SK-N-SH (cell line): Measurements from ENCODE around the gene GPD2. TPM values are rescaled to one million over a fixed set of nuclear protein-coding genes. Genes with fewer than 3 reads are reported as not detected.

Experiments
- CTCF ChIA-PET: fragments of 300-600, 350-600 bp; formaldehyde crosslinking; extraction: SDS; loops from one replicate; lab custom pipeline; 2021; lab: Yijun Ruan, JAX
- POLR2A ChIA-PET: fragments of 350-600 bp; sonication (Branson Sonifier 250); formaldehyde crosslinking; extraction: SDS; loops from one replicate; lab custom pipeline; 2020; ENCODE audit warnings: antibody characterized with exemption, inconsistent platforms; lab: Yijun Ruan, JAX
- DNase-seq: peaks from one replicate; pipeline ENCODE4 v3.0.0; 2012
- H2AFZ ChIP-seq: fragments of 200-600 bp; sonication (generic); 2 replicates; pipeline ENCODE4 v1.8.1; 2016; ENCODE audit warnings: antibody characterized with exemption, mild to moderate bottlenecking, low read depth
- H3F3A ChIP-seq: fragments of 200-600 bp; sonication (generic); replicated peaks from 2 replicates; pipeline ENCODE3; 2016; ENCODE audit warnings: antibody characterized with exemption, mild to moderate bottlenecking; ENCODE audit not compliant: insufficient read depth
- H3K27ac ChIP-seq, 2 experiments: fragments of 200-500 bp in 1 of 2; fragments of 200-600 bp in 1 of 2; sonication (Bioruptor generic) in 1 of 2; sonication (generic), shearing (Covaris generic) in 1 of 2; 2 replicates each; pipeline versions ENCODE4 v1.5.1 to v1.6.1; 2014 to 2016; ENCODE audit warnings: low read depth in 2 of 2, inconsistent platforms in 1 of 2, low read length in 1 of 2, mild to moderate bottlenecking in 1 of 2, mixed read lengths in 1 of 2
- H3K27me3 ChIP-seq: fragments of 200-600 bp; sonication (generic), shearing (Covaris generic); 2 replicates; pipeline ENCODE4 v1.6.1; 2016; ENCODE audit warnings: mixed run types; ENCODE audit not compliant: insufficient read depth
- H3K36me3 ChIP-seq, 2 experiments: fragments of 200-500 bp in 1 of 2; fragments of 200-600 bp in 1 of 2; sonication (Bioruptor generic) in 1 of 2; sonication (generic) in 1 of 2; replicated peaks in 1 of 2; 2 replicates each; pipeline versions ENCODE3 to v1.5.1; 2014 to 2016; ENCODE audit warnings: low read length in 1 of 2, mild to moderate bottlenecking in 1 of 2; ENCODE audit not compliant: insufficient read depth in 2 of 2, control insufficient read depth in 1 of 2
- H3K4me1 ChIP-seq, 2 experiments: fragments of 200-500 bp in 1 of 2; fragments of 200-600 bp in 1 of 2; sonication (Bioruptor generic) in 1 of 2; sonication (generic), shearing (Covaris generic) in 1 of 2; 2 replicates each; pipeline versions ENCODE4 v1.5.1 to v1.6.1; 2014 to 2016; ENCODE audit warnings: low read depth in 1 of 2, low read length in 1 of 2, mixed run types in 1 of 2; ENCODE audit not compliant: insufficient read depth in 2 of 2, control insufficient read depth in 1 of 2
- H3K4me2 ChIP-seq: fragments of 200-600 bp; sonication (generic), shearing (Covaris generic); 2 replicates; pipeline ENCODE4 v1.6.1; 2017; ENCODE audit warnings: mixed run types
- H3K4me3 ChIP-seq, 2 experiments: fragments of 200-500 bp in 1 of 2; fragments of 200-600 bp in 1 of 2; sonication (Bioruptor generic) in 1 of 2; sonication (generic), shearing (Covaris generic) in 1 of 2; 2 replicates each; pipeline versions ENCODE4 v1.5.1 to v1.8.1; 2014 to 2016; ENCODE audit warnings: low read depth in 2 of 2, inconsistent platforms in 1 of 2, low read length in 1 of 2, mild to moderate bottlenecking in 1 of 2, mixed read lengths in 1 of 2, moderate library complexity in 1 of 2
- H3K79me2 ChIP-seq: fragments of 200-600 bp; sonication (generic); 2 replicates; pipeline ENCODE4 v1.8.1; 2017; ENCODE audit warnings: mild to moderate bottlenecking; ENCODE audit not compliant: insufficient read depth
- H3K9ac ChIP-seq: fragments of 200-600 bp; sonication (generic); 2 replicates; pipeline ENCODE4 v1.6.1; 2017; ENCODE audit warnings: mixed run types
- H3K9me2 ChIP-seq: fragments of 200-600 bp; sonication (generic); 2 replicates; pipeline ENCODE4 v1.6.1; 2017; ENCODE audit warnings: mixed run types
- H3K9me3 ChIP-seq: fragments of 200-600 bp; sonication (generic); 2 replicates; pipeline ENCODE4 v1.6.1; 2017; ENCODE audit warnings: mixed run types, mild to moderate bottlenecking, moderate library complexity
- H4K20me1 ChIP-seq: fragments of 200-600 bp; sonication (generic); 2 replicates; pipeline ENCODE4 v1.6.1; 2017; ENCODE audit warnings: mild to moderate bottlenecking, mixed run types; ENCODE audit not compliant: insufficient read depth
- CHD2 ChIP-seq: fragments of 150-350 bp; IDR thresholded peaks from 2 replicates; pipeline ENCODE4 v1.6.1; 2018; ENCODE audit warnings: low read length; ENCODE audit not compliant: partially characterized antibody
- ELF1 ChIP-seq: IDR thresholded peaks from 2 replicates; pipeline ENCODE4 v1.4.0; 2012
- EP300 ChIP-seq, 2 experiments: IDR thresholded peaks; 2 replicates each; pipeline versions ENCODE4 v1.4.0 to v1.6.1; 2012; ENCODE audit warnings: borderline replicate concordance in 1 of 2, low read depth in 1 of 2, low read length in 1 of 2
- EZH2phosphoT487 ChIP-seq: fragments of 200-600 bp; sonication (generic); IDR thresholded peaks from 2 replicates; pipeline ENCODE4 v1.6.1; 2017; ENCODE audit warnings: low read depth, mixed run types, mild to moderate bottlenecking, antibody characterized with exemption, moderate library complexity, borderline replicate concordance
- FOSL2 ChIP-seq: IDR thresholded peaks from 2 replicates; pipeline ENCODE4 v1.4.0; 2012; ENCODE audit warnings: low read depth, mild to moderate bottlenecking, moderate library complexity, borderline replicate concordance
- FOXJ3 ChIP-seq: sonication (generic); formaldehyde crosslinking; IDR thresholded peaks from 2 replicates; pipeline ENCODE4 v1.5.1; 2020; ENCODE audit warnings: mild to moderate bottlenecking, missing genetic modification reagents
- GABPA ChIP-seq: IDR thresholded peaks from 2 replicates; pipeline ENCODE4 v1.4.0; 2012; ENCODE audit warnings: low read depth, mild to moderate bottlenecking
- GATA2 ChIP-seq: sonication (generic); formaldehyde crosslinking; IDR thresholded peaks from 2 replicates; pipeline ENCODE4 v1.5.0; 2020; ENCODE audit warnings: mild to moderate bottlenecking, missing genetic modification reagents
- MXI1 ChIP-seq: IDR thresholded peaks from 2 replicates; pipeline ENCODE4 v1.6.1; 2012; ENCODE audit warnings: mild to moderate bottlenecking, low read depth, low read length, improper control_type of control experiment
- NFIC ChIP-seq: IDR thresholded peaks from 2 replicates; pipeline ENCODE4 v1.4.0; 2012; ENCODE audit warnings: borderline replicate concordance
- RFX5 ChIP-seq: IDR thresholded peaks from 2 replicates; pipeline ENCODE4 v1.6.1; 2012; ENCODE audit warnings: mild to moderate bottlenecking, improper control_type of control experiment, low read length
- RXRA ChIP-seq: IDR thresholded peaks from 2 replicates; pipeline ENCODE4 v1.4.0; 2012; ENCODE audit warnings: low read depth, mild to moderate bottlenecking, borderline replicate concordance
- SIN3A ChIP-seq: IDR thresholded peaks from 2 replicates; pipeline ENCODE4 v1.6.1; 2012; ENCODE audit warnings: low read depth, mild to moderate bottlenecking, low read length, moderate library complexity, borderline replicate concordance
- TAF1 ChIP-seq: IDR thresholded peaks from 2 replicates; pipeline ENCODE4 v1.6.1; 2012; ENCODE audit warnings: low read depth, mild to moderate bottlenecking, low read length, moderate library complexity, borderline replicate concordance
- WGBS: methylation state at CpG from one replicate; pipeline ENCODE4 v1.1.6; 2017; ENCODE audit warnings: low lambda C conversion rate; 5-methylcytosine and 5-hydroxymethylcytosine counted together
- polyA plus RNA-seq, 3 experiments: library from polyadenylated mRNA; depleted of rRNA; stranded (reverse); fragments of >200 nt; gene quantifications; 2 replicates each; pipeline ENCODE4 v1.2.3, GENCODE V29; 2012
- TF ChIP-seq, protein P1 (sequence below): fragments of 200-600 bp; sonication (generic); IDR thresholded peaks from 2 replicates; pipeline ENCODE4 v1.6.1; 2017; ENCODE audit warnings: antibody characterized with exemption, mild to moderate bottlenecking, moderate library complexity
- TF ChIP-seq, protein P2 (sequence below): IDR thresholded peaks from 2 replicates; pipeline ENCODE4; 2012
- TF ChIP-seq, protein P3 (sequence below): IDR thresholded peaks from 2 replicates; pipeline ENCODE4 v1.4.0; 2012; ENCODE audit warnings: low read depth, borderline replicate concordance
- TF ChIP-seq, protein P4 (sequence below): IDR thresholded peaks from 2 replicates; pipeline ENCODE4 v1.4.0; 2012; ENCODE audit warnings: low read depth
- TF ChIP-seq, protein P5 (sequence below): IDR thresholded peaks from 2 replicates; pipeline ENCODE4 v1.6.1; 2012; ENCODE audit warnings: mild to moderate bottlenecking, low read depth, low read length, moderate library complexity

The GPD2 gene
- polyA plus RNA-seq, 1 of the 3 experiments (the other 2 are of a cell fraction), result 4.8 TPM

DNA sequence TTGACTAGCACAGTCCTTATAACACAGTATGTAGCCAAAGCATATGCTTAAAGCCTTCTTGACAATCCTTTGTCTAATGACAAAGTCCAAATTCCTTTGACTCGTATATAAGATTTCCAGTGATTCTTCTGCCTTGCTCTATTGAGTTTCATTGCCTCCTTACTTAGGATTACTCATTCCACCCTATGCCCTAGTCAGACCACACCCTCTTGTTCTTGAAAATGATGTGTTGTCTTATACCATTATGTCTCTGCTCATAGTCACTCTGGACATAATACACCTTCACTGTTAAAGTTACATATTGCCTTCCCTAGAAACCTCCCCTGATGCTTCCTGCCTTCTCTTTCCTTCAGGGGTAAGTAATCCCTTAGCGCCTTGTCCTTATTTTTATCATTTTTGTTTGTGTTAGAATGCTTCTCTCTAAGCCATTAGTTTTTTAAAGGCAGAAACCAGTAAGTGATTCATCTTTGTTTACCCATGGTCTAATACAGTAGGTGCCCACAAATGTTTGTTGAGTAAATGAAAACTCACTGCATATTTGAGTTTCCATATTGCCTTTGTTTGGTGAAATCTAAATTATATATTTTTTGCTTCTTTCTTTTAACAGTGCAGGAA lies 19.3 kb downstream of the GPD2 start:
- H3K79me2 ChIP-seq, result no peaks in the 10 kb centered on the region
- POLR2A ChIA-PET, result no interaction called here
- CTCF ChIA-PET, result no interaction called here
- no peak overlapping the region for H3K27ac ChIP-seq
- H3K9me2 ChIP-seq, result no peaks in the 10 kb centered on the region
- no peak overlapping the region for H3K4me2 ChIP-seq
- DNase-seq, result no peak
- no peaks in the 10 kb centered on the region for H3K4me1 ChIP-seq
- H3K4me3 ChIP-seq, result no peak overlapping the region
- H3K36me3 ChIP-seq, result no peaks in the 10 kb centered on the region
- H3K27me3 ChIP-seq, result no peaks in the 10 kb centered on the region
- WGBS, result 71% methylated on average over 2 of the region's 2 CpGs
- no peaks in the 10 kb centered on the region for H3K9me3 ChIP-seq
- no peaks in the 10 kb centered on the region for H4K20me1 ChIP-seq
- no peak overlapping the region for H3K9ac ChIP-seq
- no peaks in the 10 kb centered on the region for H3F3A ChIP-seq
- TF ChIP-seq, protein P1, sequence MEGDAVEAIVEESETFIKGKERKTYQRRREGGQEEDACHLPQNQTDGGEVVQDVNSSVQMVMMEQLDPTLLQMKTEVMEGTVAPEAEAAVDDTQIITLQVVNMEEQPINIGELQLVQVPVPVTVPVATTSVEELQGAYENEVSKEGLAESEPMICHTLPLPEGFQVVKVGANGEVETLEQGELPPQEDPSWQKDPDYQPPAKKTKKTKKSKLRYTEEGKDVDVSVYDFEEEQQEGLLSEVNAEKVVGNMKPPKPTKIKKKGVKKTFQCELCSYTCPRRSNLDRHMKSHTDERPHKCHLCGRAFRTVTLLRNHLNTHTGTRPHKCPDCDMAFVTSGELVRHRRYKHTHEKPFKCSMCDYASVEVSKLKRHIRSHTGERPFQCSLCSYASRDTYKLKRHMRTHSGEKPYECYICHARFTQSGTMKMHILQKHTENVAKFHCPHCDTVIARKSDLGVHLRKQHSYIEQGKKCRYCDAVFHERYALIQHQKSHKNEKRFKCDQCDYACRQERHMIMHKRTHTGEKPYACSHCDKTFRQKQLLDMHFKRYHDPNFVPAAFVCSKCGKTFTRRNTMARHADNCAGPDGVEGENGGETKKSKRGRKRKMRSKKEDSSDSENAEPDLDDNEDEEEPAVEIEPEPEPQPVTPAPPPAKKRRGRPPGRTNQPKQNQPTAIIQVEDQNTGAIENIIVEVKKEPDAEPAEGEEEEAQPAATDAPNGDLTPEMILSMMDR, result no peak
- TF ChIP-seq NFIC (no peak), CHD2 (no peak), FOXJ3 (CRISPR knock-in tag) (no peak), FOSL2 (no peak), GATA2 (no peak), EZH2phosphoT487 (no peak), RXRA (no peak), TAF1 (no peak)
- TF ChIP-seq, protein P2, sequence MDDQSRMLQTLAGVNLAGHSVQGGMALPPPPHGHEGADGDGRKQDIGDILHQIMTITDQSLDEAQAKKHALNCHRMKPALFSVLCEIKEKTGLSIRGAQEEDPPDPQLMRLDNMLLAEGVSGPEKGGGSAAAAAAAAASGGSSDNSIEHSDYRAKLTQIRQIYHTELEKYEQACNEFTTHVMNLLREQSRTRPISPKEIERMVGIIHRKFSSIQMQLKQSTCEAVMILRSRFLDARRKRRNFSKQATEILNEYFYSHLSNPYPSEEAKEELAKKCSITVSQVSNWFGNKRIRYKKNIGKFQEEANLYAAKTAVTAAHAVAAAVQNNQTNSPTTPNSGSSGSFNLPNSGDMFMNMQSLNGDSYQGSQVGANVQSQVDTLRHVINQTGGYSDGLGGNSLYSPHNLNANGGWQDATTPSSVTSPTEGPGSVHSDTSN, result no peak
- no peak overlapping the region for H2AFZ ChIP-seq

DNA sequence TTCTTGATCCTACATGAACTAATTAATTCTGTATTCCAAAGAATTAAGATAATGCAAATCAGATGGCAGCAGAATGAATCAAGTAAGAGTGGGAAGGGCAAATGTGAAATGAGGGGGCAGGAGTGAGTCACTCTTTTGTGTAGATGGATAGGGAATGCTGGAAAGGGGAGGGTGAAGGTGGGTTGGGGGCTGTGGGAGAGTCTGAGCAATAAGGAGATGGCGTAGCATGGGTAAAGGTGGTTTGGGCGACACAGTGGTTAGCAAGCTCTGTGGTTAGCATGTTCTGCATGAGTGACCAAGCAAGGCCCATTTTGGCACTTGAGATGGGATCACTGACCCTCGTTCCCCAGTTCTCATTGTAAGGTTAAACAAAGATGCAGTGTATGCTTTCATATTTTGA lies 20.4 kb downstream of the GPD2 start:
- H3K27ac ChIP-seq, result no peak overlapping the region
- no peaks in the 10 kb centered on the region for H3K36me3 ChIP-seq
- H3K27me3 ChIP-seq, result no peaks in the 10 kb centered on the region
- H3K9ac ChIP-seq, result no peak overlapping the region
- no peaks in the 10 kb centered on the region for H3F3A ChIP-seq
- WGBS, result 92% methylated on average over 3 of the region's 3 CpGs
- H3K9me2 ChIP-seq, result no peaks in the 10 kb centered on the region
- no peaks in the 10 kb centered on the region for H3K79me2 ChIP-seq
- no peaks in the 10 kb centered on the region for H3K9me3 ChIP-seq
- POLR2A ChIA-PET, result no interaction called here
- no peak for DNase-seq
- H2AFZ ChIP-seq, result no peak overlapping the region
- no peak overlapping the region for H3K4me2 ChIP-seq
- CTCF ChIA-PET, result no interaction called here
- H4K20me1 ChIP-seq, result no peaks in the 10 kb centered on the region
- no peak overlapping the region for H3K4me3 ChIP-seq
- H3K4me1 ChIP-seq, result no peaks in the 10 kb centered on the region
- TF ChIP-seq, protein P3, sequence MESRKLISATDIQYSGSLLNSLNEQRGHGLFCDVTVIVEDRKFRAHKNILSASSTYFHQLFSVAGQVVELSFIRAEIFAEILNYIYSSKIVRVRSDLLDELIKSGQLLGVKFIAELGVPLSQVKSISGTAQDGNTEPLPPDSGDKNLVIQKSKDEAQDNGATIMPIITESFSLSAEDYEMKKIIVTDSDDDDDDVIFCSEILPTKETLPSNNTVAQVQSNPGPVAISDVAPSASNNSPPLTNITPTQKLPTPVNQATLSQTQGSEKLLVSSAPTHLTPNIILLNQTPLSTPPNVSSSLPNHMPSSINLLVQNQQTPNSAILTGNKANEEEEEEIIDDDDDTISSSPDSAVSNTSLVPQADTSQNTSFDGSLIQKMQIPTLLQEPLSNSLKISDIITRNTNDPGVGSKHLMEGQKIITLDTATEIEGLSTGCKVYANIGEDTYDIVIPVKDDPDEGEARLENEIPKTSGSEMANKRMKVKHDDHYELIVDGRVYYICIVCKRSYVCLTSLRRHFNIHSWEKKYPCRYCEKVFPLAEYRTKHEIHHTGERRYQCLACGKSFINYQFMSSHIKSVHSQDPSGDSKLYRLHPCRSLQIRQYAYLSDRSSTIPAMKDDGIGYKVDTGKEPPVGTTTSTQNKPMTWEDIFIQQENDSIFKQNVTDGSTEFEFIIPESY, result no peak
- no peak for TF ChIP-seq GABPA
- TF ChIP-seq MXI1, result no peak
- no peak for TF ChIP-seq EP300 (IDR thresholded peaks at IDR 0.05; ENCODE audit: borderline replicate concordance in 1 of 2, low read depth in 1 of 2, low read length in 1 of 2)
- TF ChIP-seq SIN3A, result no peak
- no peak for TF ChIP-seq ELF1
- TF ChIP-seq, protein P4, sequence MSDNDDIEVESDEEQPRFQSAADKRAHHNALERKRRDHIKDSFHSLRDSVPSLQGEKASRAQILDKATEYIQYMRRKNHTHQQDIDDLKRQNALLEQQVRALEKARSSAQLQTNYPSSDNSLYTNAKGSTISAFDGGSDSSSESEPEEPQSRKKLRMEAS, result no peak
- no peak for TF ChIP-seq RFX5
- TF ChIP-seq NFIC, result no peak
- TF ChIP-seq, protein P5, sequence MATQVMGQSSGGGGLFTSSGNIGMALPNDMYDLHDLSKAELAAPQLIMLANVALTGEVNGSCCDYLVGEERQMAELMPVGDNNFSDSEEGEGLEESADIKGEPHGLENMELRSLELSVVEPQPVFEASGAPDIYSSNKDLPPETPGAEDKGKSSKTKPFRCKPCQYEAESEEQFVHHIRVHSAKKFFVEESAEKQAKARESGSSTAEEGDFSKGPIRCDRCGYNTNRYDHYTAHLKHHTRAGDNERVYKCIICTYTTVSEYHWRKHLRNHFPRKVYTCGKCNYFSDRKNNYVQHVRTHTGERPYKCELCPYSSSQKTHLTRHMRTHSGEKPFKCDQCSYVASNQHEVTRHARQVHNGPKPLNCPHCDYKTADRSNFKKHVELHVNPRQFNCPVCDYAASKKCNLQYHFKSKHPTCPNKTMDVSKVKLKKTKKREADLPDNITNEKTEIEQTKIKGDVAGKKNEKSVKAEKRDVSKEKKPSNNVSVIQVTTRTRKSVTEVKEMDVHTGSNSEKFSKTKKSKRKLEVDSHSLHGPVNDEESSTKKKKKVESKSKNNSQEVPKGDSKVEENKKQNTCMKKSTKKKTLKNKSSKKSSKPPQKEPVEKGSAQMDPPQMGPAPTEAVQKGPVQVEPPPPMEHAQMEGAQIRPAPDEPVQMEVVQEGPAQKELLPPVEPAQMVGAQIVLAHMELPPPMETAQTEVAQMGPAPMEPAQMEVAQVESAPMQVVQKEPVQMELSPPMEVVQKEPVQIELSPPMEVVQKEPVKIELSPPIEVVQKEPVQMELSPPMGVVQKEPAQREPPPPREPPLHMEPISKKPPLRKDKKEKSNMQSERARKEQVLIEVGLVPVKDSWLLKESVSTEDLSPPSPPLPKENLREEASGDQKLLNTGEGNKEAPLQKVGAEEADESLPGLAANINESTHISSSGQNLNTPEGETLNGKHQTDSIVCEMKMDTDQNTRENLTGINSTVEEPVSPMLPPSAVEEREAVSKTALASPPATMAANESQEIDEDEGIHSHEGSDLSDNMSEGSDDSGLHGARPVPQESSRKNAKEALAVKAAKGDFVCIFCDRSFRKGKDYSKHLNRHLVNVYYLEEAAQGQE, result no peak
